Stimulated activated CD4-positive, alpha-beta T cell treated with anti-CD3 and anti-CD28 coated beads, Interleukin-4, amount 100 ng/mL, for 24 hours (primary cell): ENCODE data around the gene VPS4A.

Experiments used
- DNase-seq: peaks from one replicate; pipeline ENCODE4 v3.0.0-alpha.2; 2020

Gene VPS4A

DNA sequence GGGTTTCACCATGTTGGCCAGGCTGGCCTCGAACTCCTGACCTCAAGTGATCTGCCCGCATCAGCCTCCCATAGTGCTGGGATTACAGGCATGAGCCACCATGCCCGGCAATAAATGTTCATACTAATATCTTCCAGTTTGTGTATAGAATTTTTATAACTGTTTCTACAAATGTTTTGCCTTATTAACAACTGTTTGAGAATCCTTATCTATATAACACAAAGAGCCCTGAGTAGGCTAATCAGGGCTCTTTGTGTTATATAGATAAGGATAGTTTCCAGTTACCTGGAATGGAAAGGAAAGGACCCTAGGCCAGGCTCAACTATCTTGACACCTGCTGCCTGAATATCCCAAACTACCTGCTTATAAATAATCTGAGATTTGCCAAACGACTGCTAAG is 57.7 kb downstream of the VPS4A start:
- no peak for DNase-seq

DNA sequence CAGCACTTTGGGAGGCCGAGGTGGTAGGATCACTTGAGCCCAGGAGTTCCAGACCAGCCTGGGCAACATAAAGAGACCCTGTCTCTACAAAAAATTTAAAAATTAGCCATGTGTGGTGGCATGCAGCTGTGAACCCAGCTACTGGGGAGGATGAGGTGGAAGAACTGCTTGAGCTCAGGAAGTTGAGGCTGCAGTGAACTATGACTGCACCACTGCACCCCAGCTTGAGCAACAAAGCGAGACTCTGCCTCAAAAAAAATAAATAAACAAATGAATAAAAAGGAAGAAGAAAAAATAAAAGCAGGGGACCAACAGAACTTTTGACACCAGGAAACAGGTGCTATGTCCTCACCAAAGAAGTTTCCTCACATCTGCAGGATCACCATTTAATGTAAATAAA is 60.4 kb downstream of the VPS4A start:
- DNase-seq: no peak

DNA sequence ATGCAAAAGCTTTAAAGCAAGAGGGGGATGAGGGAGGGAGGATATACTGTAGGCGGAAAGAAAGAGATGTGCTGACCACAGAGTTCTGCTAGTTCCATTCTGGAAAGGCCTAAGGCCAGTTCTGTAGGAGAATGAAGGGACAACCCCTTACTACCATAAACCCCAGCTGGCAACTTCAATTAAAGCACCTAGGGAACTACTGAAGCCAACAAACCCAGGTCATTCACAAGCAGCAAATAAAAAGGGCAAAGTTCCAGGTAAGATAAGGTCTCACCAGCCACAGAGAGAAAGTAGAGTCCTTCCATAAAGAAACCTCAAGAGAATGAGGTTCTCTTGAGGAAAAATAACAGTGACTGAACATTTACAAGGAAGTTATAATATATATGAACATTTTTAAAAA is 61.9 kb downstream of the VPS4A start:
- no peak for DNase-seq
